ENCODE measurements around the gene EIF2S1.
A peak's percentile ranks its signal among the peaks of the same experiment; 100 is the strongest.

DNA sequence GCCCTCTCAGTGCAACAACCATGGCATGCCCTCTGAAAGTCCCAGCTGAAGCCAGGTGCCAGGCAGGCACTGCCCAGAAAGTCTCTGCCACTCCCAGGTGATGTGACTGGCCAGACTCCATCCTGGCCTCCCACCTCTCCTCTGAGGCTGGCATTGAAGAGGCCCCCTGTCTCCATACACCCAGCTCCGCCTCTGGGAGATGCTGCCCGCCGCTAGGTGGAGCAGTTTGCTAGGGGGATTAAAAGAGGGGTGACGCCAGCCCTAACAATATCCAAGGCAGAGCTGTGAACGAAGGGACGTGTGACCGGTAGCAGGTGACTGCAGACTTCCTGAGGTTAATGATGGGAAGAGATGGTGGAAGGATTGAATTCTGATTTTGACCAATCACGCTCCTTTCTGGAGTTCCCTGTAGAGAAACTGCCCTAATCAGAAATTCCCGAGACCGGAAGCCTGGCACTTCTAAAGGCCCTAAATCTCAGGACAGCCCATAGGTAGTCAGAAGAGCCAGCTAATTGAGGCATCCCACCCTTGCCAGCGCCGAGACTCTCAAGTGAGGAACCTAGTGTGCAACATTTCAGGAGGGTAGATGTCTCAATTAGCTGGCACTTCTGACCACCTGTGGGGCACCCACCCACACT is 60.1 kb downstream of the EIF2S1 start:
- TF ChIP-seq, protein P1, sequence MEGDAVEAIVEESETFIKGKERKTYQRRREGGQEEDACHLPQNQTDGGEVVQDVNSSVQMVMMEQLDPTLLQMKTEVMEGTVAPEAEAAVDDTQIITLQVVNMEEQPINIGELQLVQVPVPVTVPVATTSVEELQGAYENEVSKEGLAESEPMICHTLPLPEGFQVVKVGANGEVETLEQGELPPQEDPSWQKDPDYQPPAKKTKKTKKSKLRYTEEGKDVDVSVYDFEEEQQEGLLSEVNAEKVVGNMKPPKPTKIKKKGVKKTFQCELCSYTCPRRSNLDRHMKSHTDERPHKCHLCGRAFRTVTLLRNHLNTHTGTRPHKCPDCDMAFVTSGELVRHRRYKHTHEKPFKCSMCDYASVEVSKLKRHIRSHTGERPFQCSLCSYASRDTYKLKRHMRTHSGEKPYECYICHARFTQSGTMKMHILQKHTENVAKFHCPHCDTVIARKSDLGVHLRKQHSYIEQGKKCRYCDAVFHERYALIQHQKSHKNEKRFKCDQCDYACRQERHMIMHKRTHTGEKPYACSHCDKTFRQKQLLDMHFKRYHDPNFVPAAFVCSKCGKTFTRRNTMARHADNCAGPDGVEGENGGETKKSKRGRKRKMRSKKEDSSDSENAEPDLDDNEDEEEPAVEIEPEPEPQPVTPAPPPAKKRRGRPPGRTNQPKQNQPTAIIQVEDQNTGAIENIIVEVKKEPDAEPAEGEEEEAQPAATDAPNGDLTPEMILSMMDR (conservative IDR thresholded peaks at IDR 0.05; ENCODE audit: low read depth in 2 of 2), result peak; percentile 77 to 86
- TF ChIP-seq CREB1 (CRISPR knock-in tag; IDR thresholded peaks at IDR 0.05; ENCODE audit: low read depth) (peak; percentile 12; the same call in 1 of the 2 replicates), EZH2 (IDR thresholded peaks at IDR 0.05; ENCODE audit: low read depth, unreplicated experiment) (no peak), POLR2AphosphoS5 (IDR thresholded peaks at IDR 0.05; ENCODE audit: low read depth) (no peak), ZNF114 (CRISPR knock-in tag; IDR thresholded peaks at IDR 0.05) (no peak), EZH2phosphoT487 (IDR thresholded peaks at IDR 0.05; ENCODE audit: unreplicated experiment) (no peak), JUNB (IDR thresholded peaks at IDR 0.05; ENCODE audit: unreplicated experiment) (no peak), ZNF331 (CRISPR knock-in tag; IDR thresholded peaks at IDR 0.05; ENCODE audit: low read depth) (no peak)
- TF ChIP-seq, protein P2, sequence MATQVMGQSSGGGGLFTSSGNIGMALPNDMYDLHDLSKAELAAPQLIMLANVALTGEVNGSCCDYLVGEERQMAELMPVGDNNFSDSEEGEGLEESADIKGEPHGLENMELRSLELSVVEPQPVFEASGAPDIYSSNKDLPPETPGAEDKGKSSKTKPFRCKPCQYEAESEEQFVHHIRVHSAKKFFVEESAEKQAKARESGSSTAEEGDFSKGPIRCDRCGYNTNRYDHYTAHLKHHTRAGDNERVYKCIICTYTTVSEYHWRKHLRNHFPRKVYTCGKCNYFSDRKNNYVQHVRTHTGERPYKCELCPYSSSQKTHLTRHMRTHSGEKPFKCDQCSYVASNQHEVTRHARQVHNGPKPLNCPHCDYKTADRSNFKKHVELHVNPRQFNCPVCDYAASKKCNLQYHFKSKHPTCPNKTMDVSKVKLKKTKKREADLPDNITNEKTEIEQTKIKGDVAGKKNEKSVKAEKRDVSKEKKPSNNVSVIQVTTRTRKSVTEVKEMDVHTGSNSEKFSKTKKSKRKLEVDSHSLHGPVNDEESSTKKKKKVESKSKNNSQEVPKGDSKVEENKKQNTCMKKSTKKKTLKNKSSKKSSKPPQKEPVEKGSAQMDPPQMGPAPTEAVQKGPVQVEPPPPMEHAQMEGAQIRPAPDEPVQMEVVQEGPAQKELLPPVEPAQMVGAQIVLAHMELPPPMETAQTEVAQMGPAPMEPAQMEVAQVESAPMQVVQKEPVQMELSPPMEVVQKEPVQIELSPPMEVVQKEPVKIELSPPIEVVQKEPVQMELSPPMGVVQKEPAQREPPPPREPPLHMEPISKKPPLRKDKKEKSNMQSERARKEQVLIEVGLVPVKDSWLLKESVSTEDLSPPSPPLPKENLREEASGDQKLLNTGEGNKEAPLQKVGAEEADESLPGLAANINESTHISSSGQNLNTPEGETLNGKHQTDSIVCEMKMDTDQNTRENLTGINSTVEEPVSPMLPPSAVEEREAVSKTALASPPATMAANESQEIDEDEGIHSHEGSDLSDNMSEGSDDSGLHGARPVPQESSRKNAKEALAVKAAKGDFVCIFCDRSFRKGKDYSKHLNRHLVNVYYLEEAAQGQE (IDR thresholded peaks at IDR 0.05; ENCODE audit: unreplicated experiment), result no peak

All from GM23338 (cell line).